Measurements from ENCODE around the gene COL6A1. TPM values are rescaled to one million over a fixed set of nuclear protein-coding genes. Genes with fewer than 3 reads are reported as not detected.

Gene COL6A1
- polyA plus RNA-seq, 1 donor from 2014 or later = 29.4 TPM

DNA sequence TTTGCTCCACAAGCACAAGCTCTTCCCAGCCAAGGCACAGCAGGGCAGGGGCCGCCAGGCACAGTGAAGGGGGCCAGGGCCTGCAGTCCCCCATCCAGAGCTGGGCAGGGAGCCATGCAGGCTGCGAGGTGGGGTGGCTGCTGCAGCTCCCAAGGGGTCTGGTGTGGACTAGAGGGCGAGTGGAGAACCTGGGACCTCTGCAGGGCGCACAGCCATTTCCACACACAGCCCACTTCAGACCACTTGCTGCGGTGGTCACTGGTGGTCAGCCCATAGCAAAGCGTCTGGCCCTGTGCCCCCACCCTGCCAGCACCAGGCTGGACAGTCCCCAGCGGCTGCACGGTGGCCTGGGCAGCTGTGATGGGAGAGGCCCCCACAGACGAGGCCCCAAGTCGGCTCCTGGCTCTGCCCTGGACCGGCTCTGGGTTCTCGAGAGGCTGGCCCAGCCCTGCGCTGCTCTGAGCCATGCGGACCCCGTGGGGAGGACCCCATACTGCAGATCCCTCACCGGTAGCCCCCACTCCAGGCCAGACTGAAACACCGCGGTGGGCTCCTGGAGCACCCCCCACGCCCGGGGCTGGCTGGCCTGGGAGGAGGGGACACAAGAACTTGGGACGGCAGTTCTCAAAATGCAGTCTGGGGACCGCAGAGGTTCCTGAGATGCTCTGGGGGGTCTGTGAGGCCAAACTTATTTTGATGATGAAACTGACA lies 69.3 kb downstream of the COL6A1 start:
- TF ChIP-seq EP300 (conservative IDR thresholded peaks at IDR 0.05; ENCODE audit: poor library complexity, severe bottlenecking) (no peak), TAF1 (IDR thresholded peaks at IDR 0.05; ENCODE audit: low read depth) (no peak), EZH2 (IDR thresholded peaks at IDR 0.05; ENCODE audit: borderline replicate concordance, insufficient read depth, low read length, poor library complexity, severe bottlenecking) (no peak), RAD21 (conservative IDR thresholded peaks at IDR 0.05) (no peak), POLR2AphosphoS5 (IDR thresholded peaks at IDR 0.05) (no peak), MXI1 (conservative IDR thresholded peaks at IDR 0.05; ENCODE audit: poor library complexity, severe bottlenecking) (no peak), SMC3 (conservative IDR thresholded peaks at IDR 0.05; ENCODE audit: poor library complexity) (no peak)
- TF ChIP-seq, protein P1, sequence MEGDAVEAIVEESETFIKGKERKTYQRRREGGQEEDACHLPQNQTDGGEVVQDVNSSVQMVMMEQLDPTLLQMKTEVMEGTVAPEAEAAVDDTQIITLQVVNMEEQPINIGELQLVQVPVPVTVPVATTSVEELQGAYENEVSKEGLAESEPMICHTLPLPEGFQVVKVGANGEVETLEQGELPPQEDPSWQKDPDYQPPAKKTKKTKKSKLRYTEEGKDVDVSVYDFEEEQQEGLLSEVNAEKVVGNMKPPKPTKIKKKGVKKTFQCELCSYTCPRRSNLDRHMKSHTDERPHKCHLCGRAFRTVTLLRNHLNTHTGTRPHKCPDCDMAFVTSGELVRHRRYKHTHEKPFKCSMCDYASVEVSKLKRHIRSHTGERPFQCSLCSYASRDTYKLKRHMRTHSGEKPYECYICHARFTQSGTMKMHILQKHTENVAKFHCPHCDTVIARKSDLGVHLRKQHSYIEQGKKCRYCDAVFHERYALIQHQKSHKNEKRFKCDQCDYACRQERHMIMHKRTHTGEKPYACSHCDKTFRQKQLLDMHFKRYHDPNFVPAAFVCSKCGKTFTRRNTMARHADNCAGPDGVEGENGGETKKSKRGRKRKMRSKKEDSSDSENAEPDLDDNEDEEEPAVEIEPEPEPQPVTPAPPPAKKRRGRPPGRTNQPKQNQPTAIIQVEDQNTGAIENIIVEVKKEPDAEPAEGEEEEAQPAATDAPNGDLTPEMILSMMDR (IDR thresholded peaks at IDR 0.05; ENCODE audit: poor library complexity, severe bottlenecking) = no peak
- TF ChIP-seq, protein P2, sequence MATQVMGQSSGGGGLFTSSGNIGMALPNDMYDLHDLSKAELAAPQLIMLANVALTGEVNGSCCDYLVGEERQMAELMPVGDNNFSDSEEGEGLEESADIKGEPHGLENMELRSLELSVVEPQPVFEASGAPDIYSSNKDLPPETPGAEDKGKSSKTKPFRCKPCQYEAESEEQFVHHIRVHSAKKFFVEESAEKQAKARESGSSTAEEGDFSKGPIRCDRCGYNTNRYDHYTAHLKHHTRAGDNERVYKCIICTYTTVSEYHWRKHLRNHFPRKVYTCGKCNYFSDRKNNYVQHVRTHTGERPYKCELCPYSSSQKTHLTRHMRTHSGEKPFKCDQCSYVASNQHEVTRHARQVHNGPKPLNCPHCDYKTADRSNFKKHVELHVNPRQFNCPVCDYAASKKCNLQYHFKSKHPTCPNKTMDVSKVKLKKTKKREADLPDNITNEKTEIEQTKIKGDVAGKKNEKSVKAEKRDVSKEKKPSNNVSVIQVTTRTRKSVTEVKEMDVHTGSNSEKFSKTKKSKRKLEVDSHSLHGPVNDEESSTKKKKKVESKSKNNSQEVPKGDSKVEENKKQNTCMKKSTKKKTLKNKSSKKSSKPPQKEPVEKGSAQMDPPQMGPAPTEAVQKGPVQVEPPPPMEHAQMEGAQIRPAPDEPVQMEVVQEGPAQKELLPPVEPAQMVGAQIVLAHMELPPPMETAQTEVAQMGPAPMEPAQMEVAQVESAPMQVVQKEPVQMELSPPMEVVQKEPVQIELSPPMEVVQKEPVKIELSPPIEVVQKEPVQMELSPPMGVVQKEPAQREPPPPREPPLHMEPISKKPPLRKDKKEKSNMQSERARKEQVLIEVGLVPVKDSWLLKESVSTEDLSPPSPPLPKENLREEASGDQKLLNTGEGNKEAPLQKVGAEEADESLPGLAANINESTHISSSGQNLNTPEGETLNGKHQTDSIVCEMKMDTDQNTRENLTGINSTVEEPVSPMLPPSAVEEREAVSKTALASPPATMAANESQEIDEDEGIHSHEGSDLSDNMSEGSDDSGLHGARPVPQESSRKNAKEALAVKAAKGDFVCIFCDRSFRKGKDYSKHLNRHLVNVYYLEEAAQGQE (IDR thresholded peaks at IDR 0.05; ENCODE audit: borderline replicate concordance) = no peak

DNA sequence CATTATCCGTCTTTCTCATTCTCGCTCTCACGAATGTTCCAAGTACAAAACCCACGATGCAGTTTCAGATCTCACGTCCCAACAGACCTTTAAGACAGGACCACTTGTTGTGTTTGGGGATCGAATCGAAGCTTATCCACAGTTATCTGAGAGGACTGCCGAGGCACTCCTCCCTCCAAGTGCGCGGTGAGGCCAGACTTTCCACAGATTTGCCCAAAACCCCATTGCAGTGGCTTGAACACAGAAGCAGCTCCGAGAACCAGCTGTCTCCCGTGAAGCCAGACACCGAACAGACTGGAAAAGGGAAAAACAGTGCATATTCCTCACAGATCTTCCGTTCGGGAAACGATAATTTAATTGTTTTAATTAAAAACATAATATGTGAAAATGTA lies 69.8 kb downstream of the COL6A1 start:
- H3K79me2 ChIP-seq (replicated peaks; ENCODE audit: insufficient read depth, low read length) = no peaks in the 10 kb centered on the region
- no peak overlapping the region for H2AFZ ChIP-seq (ENCODE audit: low read depth, low read length)
- no peaks in the 10 kb centered on the region for H3F3A ChIP-seq (ENCODE audit: insufficient read depth, low read length, poor library complexity, severe bottlenecking)
- no peaks in the 10 kb centered on the region for H3K9me3 ChIP-seq (ENCODE audit: low read length)
- H3K36me3 ChIP-seq (ENCODE audit: insufficient read depth, low read length) = no peaks in the 10 kb centered on the region
- H3K4me2 ChIP-seq (ENCODE audit: low read length) = no peak overlapping the region
- no peaks in the 10 kb centered on the region for H4K20me1 ChIP-seq (ENCODE audit: insufficient read depth)
- TF ChIP-seq EZH2 (IDR thresholded peaks at IDR 0.05; ENCODE audit: borderline replicate concordance, insufficient read depth, low read length, poor library complexity, severe bottlenecking) (no peak), RAD21 (conservative IDR thresholded peaks at IDR 0.05) (no peak), POLR2AphosphoS5 (IDR thresholded peaks at IDR 0.05) (no peak), MXI1 (conservative IDR thresholded peaks at IDR 0.05; ENCODE audit: poor library complexity, severe bottlenecking) (no peak), EP300 (conservative IDR thresholded peaks at IDR 0.05; ENCODE audit: poor library complexity, severe bottlenecking) (no peak), SMC3 (conservative IDR thresholded peaks at IDR 0.05; ENCODE audit: poor library complexity) (no peak), TAF1 (IDR thresholded peaks at IDR 0.05; ENCODE audit: low read depth) (no peak)
- TF ChIP-seq, protein P2 (IDR thresholded peaks at IDR 0.05; ENCODE audit: borderline replicate concordance) = no peak
- TF ChIP-seq, protein P1 (IDR thresholded peaks at IDR 0.05; ENCODE audit: poor library complexity, severe bottlenecking) = no peak
- no peak overlapping the region for H3K4me3 ChIP-seq (ENCODE audit: low read length)
- H3K27me3 ChIP-seq (ENCODE audit: insufficient read depth, low read depth, low read length) = no peaks in the 10 kb centered on the region
- no peak overlapping the region for H3K9ac ChIP-seq (ENCODE audit: low read length)
- no peaks in the 10 kb centered on the region for H3K9me2 ChIP-seq (ENCODE audit: insufficient read depth, low read length)
- no peak overlapping the region for H3K27ac ChIP-seq (ENCODE audit: low read length)

More for the DNA sequence above, 69.3 kb downstream of the COL6A1 start:
- H3K27ac ChIP-seq (ENCODE audit: low read length) = no peak overlapping the region
- no peak overlapping the region for H3K9ac ChIP-seq (ENCODE audit: low read length)
- H3K4me3 ChIP-seq (ENCODE audit: low read length) = no peak overlapping the region
- no peaks in the 10 kb centered on the region for H4K20me1 ChIP-seq (ENCODE audit: insufficient read depth)
- H3F3A ChIP-seq (ENCODE audit: insufficient read depth, low read length, poor library complexity, severe bottlenecking) = no peaks in the 10 kb centered on the region
- no peaks in the 10 kb centered on the region for H3K9me3 ChIP-seq (ENCODE audit: low read length)
- no peaks in the 10 kb centered on the region for H3K27me3 ChIP-seq (ENCODE audit: insufficient read depth, low read depth, low read length)
- no peaks in the 10 kb centered on the region for H3K36me3 ChIP-seq (ENCODE audit: insufficient read depth, low read length)
- H2AFZ ChIP-seq (ENCODE audit: low read depth, low read length) = no peak overlapping the region
- H3K79me2 ChIP-seq (replicated peaks; ENCODE audit: insufficient read depth, low read length) = no peaks in the 10 kb centered on the region
- H3K4me2 ChIP-seq (ENCODE audit: low read length) = no peak overlapping the region
- no peaks in the 10 kb centered on the region for H3K9me2 ChIP-seq (ENCODE audit: insufficient read depth, low read length)

All from neural cell (in vitro differentiated cells).